ENCODE data around the gene MYBL2. TPM values are rescaled to one million over a fixed set of nuclear protein-coding genes. Genes with fewer than 3 reads are reported as not detected.

MYBL2 gene
- total and polyA plus RNA-seq, 2 donors (not counting 3 experiments of a cell fraction or from before 2014, with no cell fraction given) = 35.7 to 105 TPM

GRCh38 chr20:43715044-43715443 is 48.1 kb downstream of the MYBL2 start:
- no peak overlapping the region for H3K9ac ChIP-seq (replicated peaks; ENCODE audit: extremely low read depth, insufficient read depth, low read length)
- dilution Hi-C loops (cut with MboI; ENCODE audit: extremely low pct_ligation_motif_present, low sequenced_read_pairs) = no loop called here
- DNase-seq (ENCODE audit: low read depth, low spot score) (no peak), FAIRE-seq (no peak)
- no peaks in the 10 kb centered on the region for H3K27me3 ChIP-seq (ENCODE audit: control insufficient read depth in 2 of 2, insufficient read depth in 2 of 2, low read length in 2 of 2)
- no peaks in the 10 kb centered on the region for H3K9me3 ChIP-seq (replicated peaks; ENCODE audit: control insufficient read depth, insufficient read depth, low read length)
- TF ChIP-seq MAX (IDR thresholded peaks at IDR 0.05; ENCODE audit: insufficient read depth, insufficient read length) (no peak), JUN (IDR thresholded peaks at IDR 0.05; ENCODE audit: borderline replicate concordance, insufficient read depth, insufficient read length, low read depth) (no peak), EZH2 (IDR thresholded peaks at IDR 0.05; ENCODE audit: borderline replicate concordance, low read depth, low read length, severe bottlenecking) (no peak), FOS (IDR thresholded peaks at IDR 0.05; ENCODE audit: borderline replicate concordance, insufficient read depth, low read length) (no peak), MYC (IDR thresholded peaks at IDR 0.05; ENCODE audit: low read depth, low read length) (no peak), POLR2AphosphoS5 (IDR thresholded peaks at IDR 0.05; ENCODE audit: insufficient read depth, low read depth, low read length) (no peak), POLR2A (IDR thresholded peaks at IDR 0.05; ENCODE audit: low read depth, low read length) (no peak), CTCF (IDR thresholded peaks at IDR 0.05; ENCODE audit: extremely low read depth in 1 of 2, insufficient read depth in 1 of 2, low read depth in 1 of 2, low read length in 2 of 2) (no peak), GATA2 (IDR thresholded peaks at IDR 0.05; ENCODE audit: insufficient read depth, insufficient read length, low read depth, low read length) (no peak)
- no peak overlapping the region for H3K4me3 ChIP-seq (replicated peaks in 1 of 3; ENCODE audit: insufficient read depth in 1 of 3, low read depth in 1 of 3, low read length in 3 of 3)
- no peaks in the 10 kb centered on the region for H3K9me1 ChIP-seq (replicated peaks; ENCODE audit: control insufficient read depth, extremely low read depth, insufficient read depth, low read length)
- no peaks in the 10 kb centered on the region for H3K4me1 ChIP-seq (ENCODE audit: control insufficient read depth, extremely low read depth, insufficient read depth, low read length)
- BruUV-seq (replicated peaks) = no TSS peak
- no peaks in the 10 kb centered on the region for H4K20me1 ChIP-seq (replicated peaks; ENCODE audit: control insufficient read depth, extremely low read depth, insufficient read depth, low read length)
- intact Hi-C loops (cut with micrococcal nuclease) = no loop called here
- no peak overlapping the region for H3K4me2 ChIP-seq (ENCODE audit: insufficient read depth, low read length)
- CTCF ChIA-PET = no interaction called here
- H3K27ac ChIP-seq (ENCODE audit: insufficient read depth, low read depth, low read length) = no peak overlapping the region
- H2AFZ ChIP-seq (ENCODE audit: low read depth, low read length) = no peak overlapping the region
- peaks cover 0 to under 1% of the 10 kb centered on the region in 2 experiments for H3K36me3 ChIP-seq (ENCODE audit: control insufficient read depth in 2 of 2, extremely low read depth in 1 of 2, insufficient read depth in 2 of 2, low read length in 2 of 2)
- POLR2A ChIA-PET = no interaction called here
- no peaks in the 10 kb centered on the region for H3K79me2 ChIP-seq (ENCODE audit: control insufficient read depth, insufficient read depth, low read length)
